RCC 7860 (cell line): Measurements from ENCODE around the gene PRSS48.
"Not testable (repeated sequence)": the region's sequence is repeated elsewhere in the genome, so short reads cannot be mapped to it uniquely, and the experiment has no call there.

Experiments used
- DNase-seq: peaks from one replicate; pipeline ENCODE4 v3.0.0-alpha.2; 2015; ENCODE audit warnings: low spot score
- FAIRE-seq: peaks from 2 replicates; lab custom pipeline; 2012; peaks lifted over from hg19 to GRCh38; lab: Jason Lieb, UNC

Gene PRSS48

DNA sequence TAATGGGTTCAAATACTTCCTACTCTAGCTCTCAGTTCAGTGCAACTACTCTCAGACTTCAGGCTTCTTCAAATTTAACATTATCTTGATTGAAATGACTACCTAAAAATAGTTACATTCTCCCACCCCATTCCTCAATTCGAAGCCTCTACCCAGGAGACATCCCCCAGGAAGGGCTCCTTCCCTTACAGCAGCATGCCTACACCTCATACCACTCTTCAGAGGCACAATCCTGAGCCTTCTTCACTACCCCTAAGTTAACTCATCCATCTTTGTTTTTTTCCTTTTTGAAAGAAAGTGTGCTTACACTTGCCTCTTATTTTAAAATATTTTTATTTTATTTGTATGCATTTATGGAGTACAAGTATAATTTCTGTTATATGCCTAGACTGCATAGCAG lies 17.2 kb upstream of the PRSS48 start:
- FAIRE-seq = no peak
- DNase-seq = no peak

- peak; percentile 31 for FAIRE-seq
- DNase-seq = peak; percentile 52
Measured at GRCh38 chr4:151260526-151260925, 16.4 kb upstream of the PRSS48 start.

DNA sequence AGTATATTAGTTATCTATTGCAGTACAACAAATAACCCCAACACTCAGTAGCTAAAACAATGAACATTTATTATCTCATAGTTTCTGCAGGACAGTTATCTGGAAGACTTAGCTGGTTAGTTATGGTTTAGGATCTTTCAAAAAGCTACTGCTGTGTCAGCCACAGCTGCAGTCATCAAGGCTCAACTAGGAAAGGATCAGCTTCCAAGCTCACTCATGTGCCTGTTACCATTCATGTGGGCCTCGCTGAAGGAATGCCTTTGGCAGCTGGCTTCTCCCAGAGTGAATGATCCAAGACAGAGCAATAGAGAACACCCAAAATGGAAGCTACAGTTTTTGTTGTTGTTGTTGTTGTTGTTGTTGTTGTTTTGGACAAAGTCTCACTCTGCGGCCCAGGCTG lies 13.5 kb upstream of the PRSS48 start:
- DNase-seq (no peak), FAIRE-seq (no peak)

- FAIRE-seq (no peak), DNase-seq (no peak)
Measured at GRCh38 chr4:151266497-151266896, 10.5 kb upstream of the PRSS48 start.

DNA sequence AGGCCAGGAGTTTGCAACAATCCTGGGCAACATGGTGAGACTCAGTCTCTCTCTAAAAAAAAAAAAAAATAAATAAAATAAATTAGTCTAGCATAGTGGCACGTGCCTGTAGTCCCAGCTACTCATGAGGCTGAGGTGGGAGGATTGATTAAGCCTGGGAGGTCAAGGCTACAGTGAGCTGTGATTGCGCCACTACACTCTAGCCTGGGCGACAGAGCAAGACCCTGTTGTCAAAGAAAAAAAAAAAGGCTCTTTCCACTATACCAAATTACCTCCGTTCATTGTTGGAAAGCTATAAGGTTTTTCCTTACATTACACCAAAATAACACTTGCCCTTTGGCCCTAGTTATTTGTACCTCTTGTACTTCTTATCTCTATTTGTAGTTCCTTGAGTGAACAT lies 9.9 kb upstream of the PRSS48 start:
- DNase-seq (no peak), FAIRE-seq (no peak)

DNA sequence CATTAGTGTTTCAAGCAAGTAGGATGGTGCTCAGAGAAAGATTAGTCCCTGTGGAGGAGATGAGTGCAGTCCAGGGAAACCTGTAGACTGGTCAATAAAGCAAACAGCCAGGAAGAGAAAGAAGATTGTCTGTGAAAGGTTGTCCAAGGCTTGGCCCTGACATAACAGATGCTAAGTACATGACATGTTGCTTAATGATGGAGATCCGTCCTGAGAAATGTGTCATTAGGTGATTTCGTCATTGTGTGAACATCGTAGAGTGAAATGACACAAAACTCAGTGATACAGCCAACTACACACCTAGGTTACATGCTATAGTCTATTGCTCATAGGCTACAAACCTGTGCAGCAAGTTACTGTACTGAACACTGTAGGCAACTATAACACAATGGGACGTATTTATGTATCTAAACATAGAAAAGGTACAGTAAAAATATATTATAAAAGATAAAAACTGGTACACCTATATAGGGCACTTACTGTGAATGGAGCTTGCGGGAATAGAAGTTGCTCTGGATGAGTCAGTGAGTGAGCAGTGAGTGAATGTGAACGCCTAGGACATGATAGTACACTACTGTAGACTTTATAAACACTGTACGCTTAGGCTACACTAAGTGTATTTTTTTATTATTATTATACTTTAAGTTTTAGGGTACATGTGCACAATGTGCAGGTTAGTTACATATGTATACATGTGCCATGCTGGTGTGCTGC lies 9.0 kb upstream of the PRSS48 start:
- no peak for FAIRE-seq
- no peak for DNase-seq

DNA sequence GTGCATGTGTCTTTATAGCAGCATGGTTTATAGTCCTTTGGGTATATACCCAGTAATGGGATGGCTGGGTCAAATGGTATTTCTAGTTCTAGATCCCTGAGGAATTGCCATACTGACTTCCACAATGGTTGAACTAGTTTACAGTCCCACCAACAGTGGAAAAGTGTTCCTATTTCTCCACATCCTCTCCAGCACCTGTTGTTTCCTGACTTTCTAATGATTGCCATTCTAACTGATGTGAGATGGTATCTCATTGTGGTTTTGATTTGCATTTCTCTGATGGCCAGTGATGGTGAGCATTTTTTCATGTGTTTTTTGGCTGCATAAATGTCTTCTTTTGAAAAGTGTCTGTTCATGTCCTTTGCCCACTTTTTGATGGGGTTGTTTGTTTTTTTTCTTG lies 8.1 kb upstream of the PRSS48 start:
- FAIRE-seq = not testable (repeated sequence)

DNA sequence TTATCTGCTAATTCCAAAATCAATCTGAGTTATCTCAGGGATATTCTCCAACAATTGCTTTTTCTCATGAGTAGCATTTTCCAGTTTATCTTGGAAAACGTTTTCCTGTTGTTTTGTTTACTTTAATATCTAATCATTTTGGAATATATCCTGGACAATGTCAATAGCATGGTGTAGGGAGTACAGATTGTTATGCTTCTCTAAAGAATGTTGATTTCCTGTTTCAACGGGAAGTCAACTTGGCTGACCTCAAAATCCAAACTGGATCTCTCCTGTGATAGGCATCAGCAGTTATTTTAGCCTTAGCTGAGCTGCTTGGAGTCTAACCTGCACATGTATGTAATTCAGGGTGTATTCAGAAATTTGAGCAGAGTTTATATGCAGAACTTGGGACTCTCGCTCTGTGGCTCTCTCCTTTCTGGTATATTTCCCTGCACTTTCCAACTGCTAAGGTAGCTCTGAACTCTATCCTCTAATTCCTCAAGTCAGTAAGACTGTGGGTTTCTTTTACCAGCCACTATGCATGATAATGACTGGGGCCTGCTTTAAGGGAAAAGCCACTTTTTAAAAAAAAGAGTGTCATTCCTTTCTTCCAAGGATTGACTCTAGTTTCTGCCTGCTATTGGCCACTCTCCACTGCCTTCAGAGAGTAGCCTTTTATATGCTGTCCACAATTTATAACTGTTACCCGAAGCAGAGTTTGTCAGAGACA lies 7.7 kb downstream of the PRSS48 start:
- FAIRE-seq = no peak
- DNase-seq = no peak

More for the DNA sequence above, 8.1 kb upstream of the PRSS48 start:
- not testable (repeated sequence) for DNase-seq

GRCh38 chr4:151287409-151287808 lies 10.4 kb downstream of the PRSS48 start:
- DNase-seq = no peak
- no peak for FAIRE-seq

DNA sequence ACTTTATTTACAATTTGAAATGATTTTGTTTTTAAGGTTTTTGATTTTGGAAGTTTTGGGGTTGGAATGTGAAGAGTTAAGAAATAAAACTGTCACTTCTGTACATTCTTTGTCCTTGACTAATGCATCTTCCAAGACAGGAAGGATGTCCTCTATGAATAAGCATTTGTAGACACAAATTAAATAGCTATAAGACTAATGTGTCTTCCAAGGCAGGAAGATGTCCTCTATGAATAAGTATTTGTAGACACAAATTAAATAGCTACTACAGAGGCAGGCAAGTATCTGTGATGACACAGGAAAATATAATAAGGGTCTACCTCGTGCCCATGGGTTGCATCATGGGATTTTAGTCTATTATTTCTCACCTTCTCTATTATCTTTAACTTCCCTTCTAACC lies 14.5 kb downstream of the PRSS48 start:
- FAIRE-seq (no peak), DNase-seq (peak; percentile 5)

GRCh38 chr4:151292038-151292437 lies 15.1 kb downstream of the PRSS48 start:
- FAIRE-seq (no peak), DNase-seq (no peak)

DNA sequence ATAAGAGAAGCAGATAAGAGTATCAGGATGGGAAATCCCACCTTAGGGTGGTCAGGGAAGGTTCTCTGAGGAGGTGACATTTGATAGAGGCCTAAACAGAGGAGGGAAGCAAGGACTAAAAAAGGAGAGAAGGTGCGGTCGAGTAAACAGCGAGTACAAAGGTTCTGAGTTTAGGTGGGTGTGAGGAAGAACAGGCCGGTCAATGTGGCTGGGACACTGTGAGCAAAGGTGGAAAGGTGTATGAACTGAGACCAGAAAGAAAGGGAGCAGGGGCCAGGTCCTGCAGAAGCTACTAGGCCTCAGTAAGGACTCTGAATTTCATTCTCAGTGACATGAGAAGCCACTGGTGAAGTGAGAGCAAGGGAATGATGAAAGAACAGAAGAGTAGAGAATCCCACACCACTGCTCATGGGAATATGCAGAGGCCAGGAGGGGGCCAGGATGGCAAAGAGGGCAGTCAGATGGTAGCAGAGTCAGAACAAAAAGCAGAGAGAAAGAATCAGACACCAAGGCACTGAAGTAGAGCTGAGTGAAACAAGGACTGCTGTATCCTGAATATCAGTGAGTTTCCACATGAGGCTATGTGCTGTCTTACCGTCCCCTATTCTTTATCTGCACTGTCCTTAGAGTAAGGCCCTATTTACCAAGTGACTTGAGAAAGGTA lies 18.0 kb downstream of the PRSS48 start:
- FAIRE-seq = no peak
- DNase-seq = no peak

DNA sequence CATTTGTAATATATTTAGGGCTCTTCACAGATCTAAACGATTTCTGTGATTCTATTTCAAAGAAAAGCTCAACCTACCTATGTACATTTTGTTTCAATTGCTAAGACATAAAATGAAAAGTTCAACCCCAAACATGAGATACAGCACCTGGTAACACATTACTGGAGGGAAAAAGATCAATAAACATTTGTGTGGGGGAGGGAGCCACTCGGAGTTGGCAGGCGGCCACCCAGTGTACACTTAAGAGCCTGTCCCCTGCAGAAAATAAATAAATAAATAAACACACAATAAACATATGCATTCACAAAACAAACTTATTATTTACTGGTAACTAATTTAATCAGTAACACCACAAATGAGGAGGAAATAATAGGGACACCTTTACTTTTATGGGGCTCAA lies 19.3 kb downstream of the PRSS48 start:
- FAIRE-seq = no peak

DNA sequence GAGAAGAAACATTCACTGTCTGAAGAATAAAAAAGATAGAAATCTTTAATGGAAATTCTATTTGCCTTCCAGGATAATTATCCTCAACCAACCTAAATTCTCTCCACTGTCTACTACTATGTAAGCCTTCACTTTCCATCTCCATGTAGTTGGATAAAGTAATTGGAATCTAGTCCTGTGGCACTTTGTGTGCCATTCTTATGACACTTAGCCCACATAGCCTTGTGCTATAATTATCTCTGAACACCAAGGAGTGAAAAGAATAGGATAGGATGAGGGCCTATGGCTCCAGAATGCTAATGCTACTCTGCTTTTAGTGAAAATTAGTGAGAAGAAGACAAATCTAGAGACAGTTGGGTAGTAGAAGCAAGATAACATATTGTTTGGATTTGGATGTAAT lies 20.2 kb downstream of the PRSS48 start:
- no peak for DNase-seq
- no peak for FAIRE-seq

More for the DNA sequence above, 19.3 kb downstream of the PRSS48 start:
- DNase-seq = no peak

DNA sequence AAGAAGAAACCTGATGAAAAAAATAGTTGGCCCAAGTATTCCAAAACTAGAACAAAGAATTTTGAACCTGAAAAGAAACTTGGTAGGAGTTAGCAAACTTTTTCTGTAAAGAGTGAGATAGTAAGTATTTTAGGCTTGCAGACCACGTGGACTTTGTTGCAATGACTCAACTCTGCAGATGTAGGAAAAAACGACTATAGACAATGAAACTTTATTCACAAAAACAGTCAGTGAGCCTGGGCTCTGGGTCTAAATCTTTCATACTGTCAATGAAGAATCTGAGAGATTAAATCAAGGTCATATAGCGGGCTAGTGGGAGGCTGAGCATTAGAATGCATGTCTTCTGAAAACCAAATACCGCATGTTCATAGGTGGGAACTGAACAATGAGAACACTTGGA lies 25.5 kb downstream of the PRSS48 start:
- no peak for FAIRE-seq
- no peak for DNase-seq

- FAIRE-seq = no peak
- DNase-seq = no peak
Measured at GRCh38 chr4:151304226-151304625, 27.3 kb downstream of the PRSS48 start.

- no peak for FAIRE-seq
- no peak for DNase-seq
Measured at GRCh38 chr4:151304755-151305154, 27.8 kb downstream of the PRSS48 start.

DNA sequence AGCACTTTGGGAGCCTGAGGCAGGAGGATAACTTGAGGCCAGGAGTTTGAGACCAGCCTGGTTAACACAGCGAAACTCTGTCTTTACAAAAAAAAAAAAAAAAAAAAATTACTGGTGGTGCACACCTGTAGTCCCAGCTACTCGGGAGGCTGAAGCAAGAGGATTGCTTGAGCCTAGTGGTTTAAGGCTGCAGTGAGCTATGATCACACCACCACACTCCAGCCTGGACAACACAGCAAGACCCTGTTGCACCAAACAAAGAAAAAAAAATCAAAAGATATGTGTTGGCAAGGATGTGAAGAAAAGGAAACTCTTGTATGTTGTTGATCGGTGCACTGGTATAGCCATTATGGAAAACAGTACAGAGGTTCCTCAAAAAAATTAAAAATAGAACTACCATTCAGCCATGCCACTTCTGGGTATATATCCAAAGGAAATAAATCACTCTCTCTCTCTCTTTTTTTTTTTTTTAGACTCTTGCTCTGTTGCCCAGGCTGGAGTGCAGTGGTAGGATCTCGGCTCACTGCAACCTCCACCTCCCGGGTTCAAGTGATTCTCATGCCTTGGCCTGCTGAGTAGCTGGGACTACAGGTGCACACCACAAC lies 33.3 kb downstream of the PRSS48 start:
- FAIRE-seq (no peak), DNase-seq (no peak)

- DNase-seq (no peak), FAIRE-seq (no peak)
Measured at GRCh38 chr4:151313306-151314009, 36.5 kb downstream of the PRSS48 start.

GRCh38 chr4:151314010-151314355 lies 37.0 kb downstream of the PRSS48 start:
- FAIRE-seq (no peak), DNase-seq (no peak)

GRCh38 chr4:151314479-151314878 lies 37.5 kb downstream of the PRSS48 start:
- no peak for FAIRE-seq
- DNase-seq = no peak
